ENCODE results near the gene CELF2.

DNA sequence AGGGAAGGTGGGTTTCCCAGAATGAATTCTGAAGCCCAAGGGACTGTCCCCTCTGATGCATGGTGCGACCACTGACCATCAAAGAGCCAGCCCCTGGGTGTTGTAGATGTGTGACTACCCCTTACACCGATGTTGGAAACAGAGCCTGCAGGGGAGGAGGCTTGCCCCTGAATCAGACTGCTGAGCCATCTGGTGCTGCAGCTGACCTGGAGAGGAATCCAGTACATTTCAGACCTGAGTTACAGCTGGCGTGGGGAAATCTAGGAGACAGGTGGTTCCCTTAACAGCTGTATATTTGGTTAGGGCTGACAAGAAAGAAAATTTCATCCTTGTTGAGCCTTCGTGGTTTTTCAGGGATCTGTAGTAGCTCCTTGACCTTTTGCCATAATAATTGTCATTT is 195.5 kb downstream of the CELF2 start:
- TF ChIP-seq CTCF (IDR thresholded peaks at IDR 0.05) (no peak), POLR2AphosphoS5 (IDR thresholded peaks at IDR 0.05) (no peak), POLR2A (IDR thresholded peaks at IDR 0.05) (no peak)

Data from sigmoid colon (tissue), 4 donors.